ENCODE data around the gene CYTH1.

- TF ChIP-seq, protein P1, sequence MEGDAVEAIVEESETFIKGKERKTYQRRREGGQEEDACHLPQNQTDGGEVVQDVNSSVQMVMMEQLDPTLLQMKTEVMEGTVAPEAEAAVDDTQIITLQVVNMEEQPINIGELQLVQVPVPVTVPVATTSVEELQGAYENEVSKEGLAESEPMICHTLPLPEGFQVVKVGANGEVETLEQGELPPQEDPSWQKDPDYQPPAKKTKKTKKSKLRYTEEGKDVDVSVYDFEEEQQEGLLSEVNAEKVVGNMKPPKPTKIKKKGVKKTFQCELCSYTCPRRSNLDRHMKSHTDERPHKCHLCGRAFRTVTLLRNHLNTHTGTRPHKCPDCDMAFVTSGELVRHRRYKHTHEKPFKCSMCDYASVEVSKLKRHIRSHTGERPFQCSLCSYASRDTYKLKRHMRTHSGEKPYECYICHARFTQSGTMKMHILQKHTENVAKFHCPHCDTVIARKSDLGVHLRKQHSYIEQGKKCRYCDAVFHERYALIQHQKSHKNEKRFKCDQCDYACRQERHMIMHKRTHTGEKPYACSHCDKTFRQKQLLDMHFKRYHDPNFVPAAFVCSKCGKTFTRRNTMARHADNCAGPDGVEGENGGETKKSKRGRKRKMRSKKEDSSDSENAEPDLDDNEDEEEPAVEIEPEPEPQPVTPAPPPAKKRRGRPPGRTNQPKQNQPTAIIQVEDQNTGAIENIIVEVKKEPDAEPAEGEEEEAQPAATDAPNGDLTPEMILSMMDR (conservative IDR thresholded peaks at IDR 0.05; ENCODE audit: low read length) = no peak
- no peak for TF ChIP-seq EZH2phosphoT487 (IDR thresholded peaks at IDR 0.05; ENCODE audit: borderline replicate concordance, low read depth, low read length)
Observed at GRCh38 chr17:78696016-78696982, 85.8 kb downstream of the CYTH1 start.

Data from OCI-LY7 (cell line).